Measurements from ENCODE around the gene POLR3G. TPM values are rescaled to one million over a fixed set of nuclear protein-coding genes. Genes with fewer than 3 reads are reported as not detected.

POLR3G gene
- total and polyA plus RNA-seq, 11 donors, result 0.30 to 1.6 (median 0.62) TPM

- Histone ChIP-seq H3K4me1 (peaks cover 0 to 21% (median 13%) of the 10 kb centered on the region in 12 donors), H3K27me3 (no peaks in the 10 kb centered on the region), H3K9me3 (peaks cover 0 to 5% (median 0%) of the 10 kb centered on the region in 12 donors), H3K27ac (no peak overlapping the region), H3K4me3 (peak overlapping the region in 11 of 12 donors; percentile 51 to 91 (median 83)), H3K36me3 (no peaks in the 10 kb centered on the region)
- no peak for TF ChIP-seq POLR2A (IDR thresholded peaks at IDR 0.05)
- DNase-seq (no peak), ATAC-seq (no peak)
- 60 to 68% (median 65%) methylated on average over 9 of the region's 9 CpGs for WGBS, 4 donors
- intact Hi-C loops (cut with DNase I), result loop anchor here in 6 of 10 donors (5.0 to 10.0 kb wide), 5 partner anchors 52 to 66 kb away; partner anchors contain the start of genes LYSMD3 (in 3 of the 6) and CETN3 (in 1 of the 6)
Measured at GRCh38 chr5:90472783-90473395, 1.8 kb upstream of the POLR3G start.

- Histone ChIP-seq H3K27me3 (no peaks in the 10 kb centered on the region), H3K36me3 (no peaks in the 10 kb centered on the region), H3K4me3 (peak overlapping the region; percentile 51 to 91 (median 82)), H3K27ac (peak overlapping the region in 11 of 12 donors; percentile 72 to 90 (median 83)), H3K9me3 (no peaks in the 10 kb centered on the region), H3K4me1 (peaks cover 0 to 21% (median 13%) of the 10 kb centered on the region in 12 donors)
- TF ChIP-seq POLR2A (IDR thresholded peaks at IDR 0.05), result no peak
- no peak for TF ChIP-seq CTCF (IDR thresholded peaks at IDR 0.05)
- DNase-seq, result peak; percentile 7 to 67 (median 49)
- intact Hi-C loops (cut with DNase I), result loop anchor here in 8 of 10 donors (1.0 to 10.0 kb wide), 9 partner anchors 51 to 66 kb away; partner anchors contain the start of genes LYSMD3 (in 6 of the 8) and CETN3 (in 1 of the 8)
- ATAC-seq, result peak; percentile 9 to 55 (median 44)
- 1 to 5% (median 1%) methylated on average over 8 to 56 of the region's 56 CpGs for WGBS, 4 donors
Measured at GRCh38 chr5:90473396-90474234, 1.0 kb upstream of the POLR3G start.

GRCh38 chr5:90475436-90475980 is 844 bp downstream of the POLR3G start:
- Histone ChIP-seq H3K27me3 (no peaks in the 10 kb centered on the region), H3K4me1 (peaks cover 0 to 21% (median 13%) of the 10 kb centered on the region in 12 donors), H3K9me3 (no peaks in the 10 kb centered on the region), H3K36me3 (no peaks in the 10 kb centered on the region), H3K27ac (peak overlapping the region in 1 of 12 donors; percentile 6), H3K4me3 (peak overlapping the region in 8 of 12 donors; percentile 71 to 91 (median 84))
- ATAC-seq (no peak), DNase-seq (no peak)
- intact Hi-C loops (cut with DNase I), result loop anchor here in 8 of 10 donors (2.0 to 10.0 kb wide), 6 partner anchors 49 to 61 kb away; partner anchors contain the start of gene LYSMD3 (in 5 of the 8)
- TF ChIP-seq POLR2A (IDR thresholded peaks at IDR 0.05), result no peak
- no peak for TF ChIP-seq CTCF (IDR thresholded peaks at IDR 0.05)
- 72 to 79% (median 75%) methylated on average over 17 of the region's 17 CpGs for WGBS, 4 donors

- Histone ChIP-seq H3K27me3 (no peaks in the 10 kb centered on the region), H3K4me3 (no peak overlapping the region), H3K9me3 (no peaks in the 10 kb centered on the region), H3K36me3 (no peaks in the 10 kb centered on the region), H3K4me1 (peaks cover 0 to 21% (median 13%) of the 10 kb centered on the region in 12 donors), H3K27ac (no peak overlapping the region)
- intact Hi-C loops (cut with DNase I), result loop anchor here in 4 of 10 donors (5.0 to 10.0 kb wide), 3 partner anchors 48 to 62 kb away; partner anchors contain the start of gene LYSMD3 (in 3 of the 4)
- ATAC-seq (no peak), DNase-seq (no peak)
- 86 to 93% (median 89%) methylated on average over 3 of the region's 3 CpGs for WGBS, 4 donors
- TF ChIP-seq POLR2A (IDR thresholded peaks at IDR 0.05) (no peak), CTCF (IDR thresholded peaks at IDR 0.05) (no peak)
Measured at GRCh38 chr5:90476391-90476790, 1.7 kb downstream of the POLR3G start.

Measured in heart left ventricle (tissue), 16 donors.